ENCODE measurements around the gene STKLD1.
"Not testable (repeated sequence)": the region's sequence is repeated elsewhere in the genome, so short reads cannot be mapped to it uniquely, and the experiment has no call there.

Gene STKLD1

GRCh38 chr9:133445293-133445969, 69.3 kb downstream of the STKLD1 start:
- no peak for DNase-seq

- DNase-seq: no peak
Observed at GRCh38 chr9:133448487-133448972, 72.4 kb downstream of the STKLD1 start.

GRCh38 chr9:133449760-133450159, 73.6 kb downstream of the STKLD1 start:
- DNase-seq: no peak

- not testable (repeated sequence) for DNase-seq
Observed at GRCh38 chr9:133451865-133452264, 75.7 kb downstream of the STKLD1 start.

- no peak for DNase-seq
Observed at GRCh38 chr9:133452562-133452961, 76.4 kb downstream of the STKLD1 start.

- DNase-seq: no peak
Observed at GRCh38 chr9:133453651-133454050, 77.5 kb downstream of the STKLD1 start.

- DNase-seq: no peak
Observed at GRCh38 chr9:133454325-133454724, 78.2 kb downstream of the STKLD1 start.

- DNase-seq: no peak
Observed at GRCh38 chr9:133454943-133455673, 78.9 kb downstream of the STKLD1 start.

Measured in fibroblast of skin of scalp (primary cell).